ACC112 (cell line): ENCODE results near the gene RGS10.

Experiments
- H2AFZ ChIP-seq: fragments of 200-600 bp; sonication (generic); one replicate; pipeline ENCODE4 v1.6.0; 2017; ENCODE audit warnings: antibody characterized with exemption, low read length; ENCODE audit not compliant: unreplicated experiment
- H3K27ac ChIP-seq: fragments of 200-600 bp; sonication (generic); 2 replicates; pipeline ENCODE4 v1.5.1; 2014; ENCODE audit warnings: low read depth, mild to moderate bottlenecking, antibody characterized with exemption, low read length, moderate library complexity
- H3K27me3 ChIP-seq: fragments of 200-600 bp; sonication (generic); 2 replicates; pipeline ENCODE4 v1.6.1; 2014; ENCODE audit warnings: mild to moderate bottlenecking, antibody characterized with exemption, low read length, moderate library complexity, mixed read lengths; ENCODE audit not compliant: insufficient read depth
- H3K36me3 ChIP-seq: fragments of 200-600 bp; sonication (generic); 2 replicates; pipeline ENCODE4 v1.6.1; 2016; ENCODE audit warnings: mild to moderate bottlenecking, antibody characterized with exemption, low read length, moderate library complexity, mixed read lengths; ENCODE audit not compliant: insufficient read depth
- H3K4me1 ChIP-seq: fragments of 200-600 bp; sonication (generic); one replicate; pipeline ENCODE4 v1.6.1; 2016; ENCODE audit warnings: low read length, mixed read lengths; ENCODE audit not compliant: insufficient read depth, unreplicated experiment, control insufficient read depth
- H3K4me3 ChIP-seq: fragments of 200-600 bp; sonication (generic); 2 replicates; pipeline ENCODE4 v1.5.1; 2014; ENCODE audit warnings: mild to moderate bottlenecking, low read depth, low read length
- H3K79me2 ChIP-seq: fragments of 200-600 bp; sonication (generic); one replicate; pipeline ENCODE4 v1.6.0; 2016; ENCODE audit warnings: low read length; ENCODE audit not compliant: control insufficient read depth, unreplicated experiment, insufficient read depth

Gene RGS10

DNA sequence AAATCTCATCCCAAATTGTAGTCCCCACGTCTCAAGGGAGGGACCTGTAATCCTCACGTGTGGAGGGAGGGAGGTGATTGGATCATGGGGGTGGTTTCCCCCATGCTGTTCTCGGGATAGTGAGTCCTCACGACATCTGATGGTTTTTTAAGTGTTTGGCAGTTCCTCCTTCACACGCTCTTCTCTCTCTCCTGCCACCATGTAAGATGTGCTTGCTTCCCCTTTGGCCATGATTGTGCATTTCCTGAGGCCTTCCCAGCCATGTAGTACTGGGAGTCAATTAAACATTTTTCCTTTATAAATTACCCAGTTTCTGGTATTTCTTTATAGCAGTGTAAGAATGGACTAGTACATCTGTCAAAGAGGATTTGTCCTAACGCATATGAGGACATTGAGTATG lies 59.5 kb downstream of the RGS10 start:
- Histone ChIP-seq H3K36me3 (no peaks in the 10 kb centered on the region), H3K27ac (no peak overlapping the region), H3K79me2 (no peaks in the 10 kb centered on the region), H3K4me1 (no peaks in the 10 kb centered on the region), H2AFZ (no peak overlapping the region), H3K27me3 (peaks cover 18% of the 10 kb centered on the region), H3K4me3 (no peak overlapping the region)

DNA sequence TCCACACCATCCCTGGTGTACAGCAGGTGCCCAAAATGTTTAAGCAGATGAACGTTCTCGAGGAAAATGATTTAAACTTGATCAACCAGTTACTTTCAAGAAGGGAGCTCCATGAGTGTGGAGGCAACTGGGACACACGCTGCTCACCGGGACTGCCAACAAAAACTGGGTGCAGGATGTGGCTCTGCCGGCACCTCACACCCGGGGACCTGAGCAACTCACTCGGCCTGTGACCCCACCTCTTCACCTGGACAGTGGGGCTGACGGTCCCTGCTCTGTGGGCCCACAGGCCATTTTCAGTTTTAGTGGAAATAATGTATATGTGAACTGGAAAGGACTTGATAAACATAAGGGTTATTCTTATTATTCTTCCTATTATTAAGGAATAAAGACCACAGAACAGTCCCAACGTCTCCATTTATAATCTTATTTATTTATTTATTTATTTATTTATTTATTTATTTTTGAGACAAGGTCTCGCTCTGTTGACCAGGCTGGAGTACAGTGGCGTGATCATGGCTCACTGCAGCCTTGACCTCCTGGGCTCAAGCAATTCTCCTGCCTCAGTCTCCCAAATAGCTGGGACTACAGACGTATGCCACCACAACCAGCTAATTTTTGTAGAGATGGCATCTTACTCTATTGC lies 60.6 kb downstream of the RGS10 start:
- Histone ChIP-seq H3K4me1 (no peaks in the 10 kb centered on the region), H3K27ac (no peak overlapping the region), H2AFZ (no peak overlapping the region), H3K36me3 (no peaks in the 10 kb centered on the region), H3K4me3 (no peak overlapping the region), H3K79me2 (no peaks in the 10 kb centered on the region), H3K27me3 (peaks cover 29% of the 10 kb centered on the region)

DNA sequence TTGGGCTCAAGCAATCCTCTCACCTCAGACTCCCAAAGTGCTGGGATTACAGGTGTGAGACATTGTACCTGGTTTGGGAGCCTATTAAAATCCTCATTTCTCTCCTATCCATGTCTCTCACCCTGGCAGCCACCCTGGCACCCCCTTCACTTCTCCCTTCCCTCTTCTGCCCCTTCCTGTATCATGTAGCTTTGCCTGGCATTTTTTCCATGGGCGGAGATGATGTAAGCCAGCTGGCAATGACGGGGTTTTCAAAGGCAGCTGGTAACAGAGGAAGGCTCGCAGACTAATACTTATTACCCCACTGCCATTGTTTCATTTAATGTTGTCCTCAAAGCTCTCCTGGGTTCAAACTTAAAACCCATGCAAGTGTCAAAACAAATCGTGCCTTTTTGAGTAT lies 61.9 kb downstream of the RGS10 start:
- Histone ChIP-seq H3K4me3 (no peak overlapping the region), H3K27me3 (peaks cover 39% of the 10 kb centered on the region), H3K4me1 (no peaks in the 10 kb centered on the region), H3K27ac (no peak overlapping the region), H3K36me3 (no peaks in the 10 kb centered on the region), H2AFZ (no peak overlapping the region), H3K79me2 (no peaks in the 10 kb centered on the region)

DNA sequence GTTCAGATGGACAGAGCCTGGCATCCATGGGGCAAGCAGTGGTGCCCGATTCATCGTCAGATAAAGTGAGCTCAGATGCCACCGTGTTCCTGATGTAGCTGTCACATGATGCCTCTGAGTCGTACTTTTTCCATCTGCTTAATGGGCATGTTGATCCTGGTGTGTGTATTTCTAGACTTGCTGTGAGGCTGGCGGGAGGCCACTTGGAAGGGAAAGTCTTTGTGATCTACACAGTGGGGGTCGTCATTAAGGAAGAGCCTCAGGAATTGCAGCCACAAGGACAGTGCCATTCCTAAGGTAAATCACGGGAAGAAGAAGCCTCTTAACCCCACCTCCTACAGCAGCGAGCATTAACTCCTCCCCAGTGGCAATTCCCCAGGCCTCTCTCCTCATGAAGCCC lies 63.0 kb downstream of the RGS10 start:
- no peaks in the 10 kb centered on the region for H3K36me3 ChIP-seq
- H2AFZ ChIP-seq: no peak overlapping the region
- H3K27ac ChIP-seq: no peak overlapping the region
- H3K4me3 ChIP-seq: no peak overlapping the region
- H3K27me3 ChIP-seq: peaks cover 49% of the 10 kb centered on the region
- no peaks in the 10 kb centered on the region for H3K79me2 ChIP-seq
- H3K4me1 ChIP-seq: no peaks in the 10 kb centered on the region

DNA sequence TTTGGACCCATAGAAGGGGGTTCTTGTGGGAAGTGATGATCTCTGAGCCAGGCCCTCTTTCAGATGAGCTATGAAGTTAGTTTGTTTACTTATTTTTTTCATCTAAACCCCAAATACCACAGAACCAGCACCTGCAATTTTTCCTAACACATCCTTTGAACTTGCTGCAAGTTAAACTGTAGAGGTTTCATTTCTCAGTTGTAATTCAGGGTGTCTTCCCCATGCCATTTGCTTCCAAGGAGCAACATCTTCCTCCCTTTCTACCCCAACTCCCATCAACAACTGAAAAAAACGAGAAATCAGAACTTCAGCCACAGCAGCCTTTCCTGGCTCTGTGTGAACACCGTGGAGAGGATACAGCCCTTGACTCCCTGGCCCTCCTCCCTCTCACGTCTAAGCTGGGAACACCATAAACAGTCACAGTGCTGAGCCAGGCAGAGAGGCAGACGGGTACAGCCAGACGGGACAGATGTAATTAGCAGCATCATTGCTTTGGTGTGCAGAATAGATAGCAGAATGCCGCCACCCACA lies 63.6 kb downstream of the RGS10 start:
- H3K27me3 ChIP-seq: peaks cover 54% of the 10 kb centered on the region
- H3K4me3 ChIP-seq: no peak overlapping the region
- H3K27ac ChIP-seq: no peak overlapping the region
- H3K36me3 ChIP-seq: no peaks in the 10 kb centered on the region
- no peak overlapping the region for H2AFZ ChIP-seq
- no peaks in the 10 kb centered on the region for H3K79me2 ChIP-seq
- no peaks in the 10 kb centered on the region for H3K4me1 ChIP-seq

DNA sequence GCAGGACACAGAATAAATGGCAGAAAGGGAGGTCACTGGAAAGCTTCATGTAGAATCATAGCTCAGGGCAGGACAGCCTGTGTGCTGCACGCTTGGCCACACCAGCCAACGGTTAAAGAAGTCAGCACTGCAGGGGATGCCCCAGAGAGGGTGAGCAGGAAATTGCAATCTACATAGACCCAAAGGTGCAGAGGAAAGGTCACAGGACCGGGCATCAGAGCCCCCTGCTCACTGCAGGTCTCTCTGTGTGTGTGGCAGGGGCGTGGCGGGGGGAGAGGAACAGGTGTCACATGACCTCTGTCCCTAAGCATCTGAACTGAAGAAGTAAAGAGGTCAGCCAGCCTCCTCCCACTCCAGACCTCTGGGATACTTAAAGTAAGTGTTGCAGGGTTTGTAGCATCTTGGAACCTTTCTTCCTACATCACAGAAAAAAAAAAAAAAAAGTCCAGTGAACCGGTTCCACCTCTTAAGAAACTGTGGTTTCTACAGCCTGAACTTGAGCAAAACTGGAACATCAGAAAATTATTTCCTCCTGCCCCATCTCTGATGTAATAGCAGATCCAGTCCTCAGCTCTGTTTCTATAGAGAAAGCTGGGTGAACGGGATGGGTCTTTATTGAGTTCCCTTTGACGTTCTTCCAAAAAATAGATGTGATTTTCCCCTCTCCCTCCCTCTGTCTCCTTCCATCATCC lies 64.3 kb downstream of the RGS10 start:
- Histone ChIP-seq H3K79me2 (no peaks in the 10 kb centered on the region), H3K27me3 (peaks cover 58% of the 10 kb centered on the region), H3K4me3 (no peak overlapping the region), H3K36me3 (no peaks in the 10 kb centered on the region), H3K27ac (no peak overlapping the region), H3K4me1 (no peaks in the 10 kb centered on the region), H2AFZ (no peak overlapping the region)

DNA sequence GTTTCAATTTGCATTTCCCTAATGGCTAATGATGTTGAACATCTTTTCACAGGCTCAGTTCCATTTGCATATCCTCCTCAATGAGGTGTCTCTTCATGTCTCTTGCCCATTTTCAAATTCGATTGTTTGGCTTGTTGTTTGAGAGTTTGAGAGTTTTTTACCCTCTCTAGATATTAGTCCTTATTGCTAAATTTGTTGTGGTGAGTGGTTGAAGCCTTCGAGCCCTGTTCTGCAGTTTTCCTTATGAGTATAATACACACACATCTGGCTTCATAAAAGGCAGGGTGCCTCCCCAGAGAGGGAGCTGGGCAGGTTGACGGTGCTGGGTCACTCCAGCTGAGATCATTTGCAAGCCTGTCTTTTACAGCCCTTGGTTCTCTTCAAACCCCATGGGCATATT lies 65.1 kb downstream of the RGS10 start:
- H3K27me3 ChIP-seq: peaks cover 65% of the 10 kb centered on the region
- no peaks in the 10 kb centered on the region for H3K36me3 ChIP-seq
- H2AFZ ChIP-seq: no peak overlapping the region
- no peak overlapping the region for H3K4me3 ChIP-seq
- H3K79me2 ChIP-seq: no peaks in the 10 kb centered on the region
- H3K4me1 ChIP-seq: no peaks in the 10 kb centered on the region
- no peak overlapping the region for H3K27ac ChIP-seq

DNA sequence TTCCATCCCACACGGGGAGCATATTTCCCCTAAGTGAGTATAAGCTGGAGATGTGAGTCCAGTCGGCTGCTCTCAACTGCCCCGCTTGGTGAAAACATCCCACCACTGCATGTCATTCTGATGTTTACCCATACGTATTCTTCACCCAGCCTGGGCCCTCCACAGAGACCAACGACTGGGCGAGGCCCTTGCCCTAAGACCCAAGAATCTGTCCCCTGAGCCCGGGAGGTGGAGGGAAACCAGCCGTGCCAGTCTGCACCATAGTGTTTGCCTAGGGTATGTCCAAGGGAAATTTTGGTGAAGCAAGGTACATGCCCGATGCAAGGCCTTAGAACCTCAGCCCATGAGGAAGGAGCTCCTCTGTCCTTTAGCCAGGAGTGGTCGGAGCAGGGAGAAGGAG lies 67.9 kb downstream of the RGS10 start:
- no peaks in the 10 kb centered on the region for H3K79me2 ChIP-seq
- H2AFZ ChIP-seq: no peak overlapping the region

DNA sequence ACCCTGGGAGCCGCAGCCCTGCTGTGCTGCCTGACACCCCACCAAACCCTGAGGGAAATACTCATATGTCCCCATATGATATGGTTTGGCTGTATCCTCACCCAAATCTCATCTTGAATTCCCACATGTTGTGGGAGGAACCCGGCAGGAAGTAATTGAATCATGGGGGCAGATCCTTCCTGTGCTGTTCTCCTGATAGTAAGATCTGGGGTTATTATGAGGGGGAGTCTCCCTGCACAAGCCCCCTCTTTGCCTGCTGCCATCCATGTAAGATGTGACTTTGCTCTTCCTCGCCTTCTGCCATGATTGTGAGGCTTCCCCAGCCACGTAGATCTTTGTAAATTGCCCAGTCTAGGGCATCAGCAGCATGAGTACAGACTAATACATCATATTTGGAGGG lies 68.7 kb downstream of the RGS10 start:
- Histone ChIP-seq H3K27me3 (peaks cover 83% of the 10 kb centered on the region), H3K4me3 (no peak overlapping the region), H3K79me2 (no peaks in the 10 kb centered on the region), H3K4me1 (no peaks in the 10 kb centered on the region), H2AFZ (no peak overlapping the region), H3K27ac (no peak overlapping the region), H3K36me3 (no peaks in the 10 kb centered on the region)

More for the DNA sequence above, 67.9 kb downstream of the RGS10 start:
- no peak overlapping the region for H3K27ac ChIP-seq
- H3K4me3 ChIP-seq: no peak overlapping the region
- H3K27me3 ChIP-seq: peaks cover 85% of the 10 kb centered on the region
- no peaks in the 10 kb centered on the region for H3K4me1 ChIP-seq
- H3K36me3 ChIP-seq: no peaks in the 10 kb centered on the region

DNA sequence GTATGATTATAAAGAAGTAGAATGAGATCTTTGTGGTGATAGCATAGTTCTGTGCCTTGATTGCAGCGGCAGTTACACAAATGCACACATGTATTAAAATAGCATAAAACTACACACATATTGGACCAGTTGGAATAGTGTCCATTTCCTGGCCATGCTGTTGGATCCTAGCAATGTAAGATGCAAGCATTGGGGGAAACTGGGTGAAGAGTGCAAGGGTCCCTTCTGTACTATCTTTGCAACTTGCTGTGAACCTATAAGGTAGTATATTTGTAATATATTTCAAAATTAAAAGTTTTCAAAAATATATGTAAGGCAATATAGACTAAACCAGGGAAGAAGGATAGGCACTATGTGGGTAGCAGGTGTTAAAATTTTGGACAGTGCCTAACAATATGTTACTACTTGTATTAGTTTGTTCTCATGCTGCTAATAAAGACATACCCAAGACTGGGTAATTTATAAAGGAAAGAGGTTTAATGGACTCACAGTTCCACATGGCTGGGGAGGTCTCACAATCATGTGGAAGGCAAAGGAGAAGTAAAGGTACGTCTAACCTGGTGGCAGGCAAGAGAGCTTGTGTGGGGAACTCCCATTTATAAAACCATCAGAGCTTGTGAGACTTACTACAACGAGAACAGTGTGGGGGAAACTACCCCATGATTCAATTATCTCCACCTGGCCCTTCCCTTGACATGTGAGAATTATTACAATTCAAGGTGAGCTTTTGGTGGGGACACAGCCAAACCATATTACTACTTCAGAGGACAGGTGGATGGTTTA lies 71.4 kb downstream of the RGS10 start:
- Histone ChIP-seq H3K4me3 (no peak overlapping the region), H3K27ac (no peak overlapping the region), H3K27me3 (peaks cover 61% of the 10 kb centered on the region), H3K79me2 (no peaks in the 10 kb centered on the region), H2AFZ (no peak overlapping the region), H3K4me1 (no peaks in the 10 kb centered on the region), H3K36me3 (no peaks in the 10 kb centered on the region)
